Astrocyte (in vitro differentiated cells and primary cell): ENCODE measurements around the gene BFSP2. TPM values are rescaled to one million over a fixed set of nuclear protein-coding genes. Genes with fewer than 3 reads are reported as not detected.

ENCODE experiments used
- DNase-seq: peaks from one replicate; pipeline ENCODE4 v3.0.0-alpha.2; 2010; ENCODE audit warnings: low read depth
- FAIRE-seq: peaks from 2 replicates; lab custom pipeline; 2011; peaks lifted over from hg19 to GRCh38; lab: Jason Lieb, UNC
- H2AFZ ChIP-seq: 2 replicates; pipeline ENCODE4 v1.6.0; 2012; ENCODE audit warnings: low read depth, low read length, inconsistent platforms
- H3K27ac ChIP-seq: 2 replicates; pipeline ENCODE4 v1.5.1; 2011; ENCODE audit warnings: low read depth, low read length, inconsistent platforms
- H3K27me3 ChIP-seq: 2 replicates; pipeline ENCODE4 v1.6.0; 2011; ENCODE audit warnings: low read length, inconsistent platforms; ENCODE audit not compliant: insufficient read depth
- H3K36me3 ChIP-seq: 2 replicates; pipeline ENCODE4 v1.5.1; 2011; ENCODE audit warnings: low read length, inconsistent platforms; ENCODE audit not compliant: insufficient read depth
- H3K4me1 ChIP-seq: 2 replicates; pipeline ENCODE4 v1.5.1; 2011; ENCODE audit warnings: low read length, inconsistent platforms; ENCODE audit not compliant: insufficient read depth
- H3K4me2 ChIP-seq: 2 replicates; pipeline ENCODE4 v1.6.0; 2012; ENCODE audit warnings: low read length, inconsistent platforms
- H3K4me3 ChIP-seq: 2 replicates; pipeline ENCODE4 v1.5.1; 2011; ENCODE audit warnings: low read depth, mild to moderate bottlenecking, low read length, inconsistent platforms; ENCODE audit not compliant: insufficient read depth
- H3K79me2 ChIP-seq: 2 replicates; pipeline ENCODE4 v1.6.0; 2012; ENCODE audit warnings: mild to moderate bottlenecking, low read length, inconsistent platforms; ENCODE audit not compliant: insufficient read depth
- H3K9ac ChIP-seq: 2 replicates; pipeline ENCODE4 v1.6.0; 2012; ENCODE audit warnings: mild to moderate bottlenecking, low read length, inconsistent platforms
- H3K9me3 ChIP-seq: 2 replicates; pipeline ENCODE4 v1.5.1; 2012; ENCODE audit warnings: low read depth, mild to moderate bottlenecking, low read length, inconsistent platforms; ENCODE audit not compliant: insufficient read depth
- H4K20me1 ChIP-seq: 2 replicates; pipeline ENCODE4 v1.6.0; 2012; ENCODE audit warnings: low read length, inconsistent platforms; ENCODE audit not compliant: insufficient read depth
- H3K27ac Mint-ChIP-seq: one replicate; pipeline ENCODE4 v1.8.0; 2021; ENCODE audit warnings: mild to moderate bottlenecking, mixed read lengths; ENCODE audit not compliant: unreplicated experiment
- H3K27me3 Mint-ChIP-seq: one replicate; pipeline ENCODE4 v1.8.0; 2021; ENCODE audit warnings: low read depth, mixed read lengths; ENCODE audit not compliant: unreplicated experiment
- H3K36me3 Mint-ChIP-seq: one replicate; pipeline ENCODE4 v1.8.0; 2021; ENCODE audit warnings: low read depth, mixed read lengths; ENCODE audit not compliant: unreplicated experiment
- H3K4me1 Mint-ChIP-seq: one replicate; pipeline ENCODE4 v1.8.0; 2021; ENCODE audit warnings: low read depth, mixed read lengths; ENCODE audit not compliant: unreplicated experiment
- H3K4me3 Mint-ChIP-seq: one replicate; pipeline ENCODE4 v1.8.0; 2021; ENCODE audit warnings: mild to moderate bottlenecking, moderate library complexity, mixed read lengths; ENCODE audit not compliant: unreplicated experiment
- H3K9me3 Mint-ChIP-seq: one replicate; pipeline ENCODE4 v1.8.0; 2021; ENCODE audit warnings: mild to moderate bottlenecking, mixed read lengths; ENCODE audit not compliant: unreplicated experiment
- EZH2 ChIP-seq: IDR thresholded peaks from 2 replicates; pipeline ENCODE4 v1.6.1; 2012; ENCODE audit warnings: mild to moderate bottlenecking, low read length, inconsistent platforms; ENCODE audit not compliant: insufficient read depth
- total RNA-seq: library from RNA; stranded (reverse); gene quantifications from 2 replicates; pipeline ENCODE4 v1.2.1, GENCODE V29; 2021
- TF ChIP-seq, protein P1 (sequence below): IDR thresholded peaks from 2 replicates; pipeline ENCODE4 v1.5.1; 2011; ENCODE audit warnings: low read depth, mild to moderate bottlenecking, inconsistent platforms, low read length, moderate library complexity; ENCODE audit not compliant: insufficient read depth

BFSP2 gene
- total RNA-seq, 1 donor from 2014 or later = not detected

DNA sequence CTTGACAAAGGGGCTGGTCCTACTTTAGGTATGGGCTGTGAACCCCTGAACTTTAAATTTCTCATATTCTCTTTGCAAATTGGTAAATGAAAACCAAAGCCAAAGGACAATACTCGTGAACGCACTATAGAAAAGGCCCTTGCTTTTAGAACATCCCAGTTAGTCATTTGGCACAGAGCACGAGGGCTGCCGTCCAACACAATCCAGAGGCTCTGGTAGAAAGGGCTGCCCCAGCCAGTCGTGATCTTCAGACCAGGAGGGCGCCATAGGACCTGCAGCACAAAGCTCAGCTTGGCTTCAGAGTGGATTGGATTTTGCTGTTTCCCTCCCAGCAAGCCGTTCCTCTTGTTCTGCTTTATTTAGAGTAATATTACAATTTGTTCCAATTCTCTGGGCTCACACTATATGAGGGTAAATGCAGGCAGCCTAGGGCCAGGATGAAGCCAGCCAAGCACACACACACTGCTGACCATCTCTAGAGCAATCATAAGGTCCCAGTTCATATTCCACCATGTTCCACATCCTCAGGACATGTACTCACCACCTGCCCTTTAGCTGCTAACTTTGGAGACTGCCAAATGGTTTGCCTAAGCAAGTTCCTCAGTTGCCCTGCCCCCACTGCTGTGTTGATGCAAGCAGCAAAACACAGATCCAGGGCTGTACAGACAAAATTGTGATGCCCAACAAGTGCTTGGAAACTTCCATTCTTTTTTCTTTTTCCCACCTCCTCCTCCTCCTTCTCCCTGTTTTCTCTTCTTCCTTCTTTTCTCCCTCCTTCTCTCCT lies 6.0 kb upstream of the BFSP2 start:
- H2AFZ ChIP-seq = no peak overlapping the region

DNA sequence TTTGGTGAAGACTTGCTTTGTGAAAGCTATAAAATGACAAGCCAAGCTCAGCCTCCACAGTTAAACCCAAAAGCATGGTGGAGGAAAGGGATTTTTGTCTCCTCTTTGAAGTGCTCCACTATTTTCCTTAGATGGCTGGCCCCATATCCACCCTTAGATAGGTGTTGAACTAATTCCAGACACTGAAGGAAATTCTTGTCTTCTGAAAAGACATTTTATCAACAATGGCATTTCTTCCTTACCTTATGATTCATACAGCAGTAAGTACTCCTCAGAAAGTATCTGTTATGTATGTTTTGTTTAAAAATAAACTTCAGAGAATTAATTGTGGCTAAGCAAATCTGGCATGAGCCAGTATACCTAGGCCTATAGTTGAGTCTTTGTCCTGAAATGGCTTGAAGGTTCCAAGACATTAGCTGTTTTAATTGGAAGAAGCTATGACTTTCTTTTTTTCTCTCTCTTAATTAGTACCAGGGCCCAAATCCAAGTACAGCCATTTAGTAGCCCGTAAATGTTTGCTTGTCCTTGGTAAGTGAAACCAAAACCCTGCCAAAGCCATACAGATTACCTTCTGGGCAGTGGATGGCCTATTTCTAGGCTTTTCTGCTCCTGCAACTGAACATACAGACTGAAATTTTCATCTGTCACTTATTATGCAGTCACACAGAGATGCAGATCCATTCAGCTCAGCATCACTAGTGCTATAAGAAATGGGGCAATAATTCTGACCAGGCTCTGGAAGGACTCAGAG lies 5.1 kb upstream of the BFSP2 start:
- Mint-ChIP-seq H3K4me3 (no peak overlapping the region), H3K4me1 (peaks cover 11% of the 10 kb centered on the region), H3K9me3 (peaks cover 16% of the 10 kb centered on the region), H3K36me3 (peaks cover 8% of the 10 kb centered on the region), H3K27me3 (no peaks in the 10 kb centered on the region), H3K27ac (no peak overlapping the region)
- Histone ChIP-seq H2AFZ (no peak overlapping the region), H3K4me2 (no peak overlapping the region), H3K4me1 (no peaks in the 10 kb centered on the region), H3K36me3 (no peaks in the 10 kb centered on the region), H3K9me3 (no peaks in the 10 kb centered on the region), H3K27me3 (no peaks in the 10 kb centered on the region), H4K20me1 (no peaks in the 10 kb centered on the region), H3K79me2 (no peaks in the 10 kb centered on the region), H3K9ac (no peak overlapping the region), H3K4me3 (no peak overlapping the region), H3K27ac (no peak overlapping the region)
- DNase-seq (peak; percentile 41), FAIRE-seq (peak; percentile 43)
- TF ChIP-seq, protein P1, sequence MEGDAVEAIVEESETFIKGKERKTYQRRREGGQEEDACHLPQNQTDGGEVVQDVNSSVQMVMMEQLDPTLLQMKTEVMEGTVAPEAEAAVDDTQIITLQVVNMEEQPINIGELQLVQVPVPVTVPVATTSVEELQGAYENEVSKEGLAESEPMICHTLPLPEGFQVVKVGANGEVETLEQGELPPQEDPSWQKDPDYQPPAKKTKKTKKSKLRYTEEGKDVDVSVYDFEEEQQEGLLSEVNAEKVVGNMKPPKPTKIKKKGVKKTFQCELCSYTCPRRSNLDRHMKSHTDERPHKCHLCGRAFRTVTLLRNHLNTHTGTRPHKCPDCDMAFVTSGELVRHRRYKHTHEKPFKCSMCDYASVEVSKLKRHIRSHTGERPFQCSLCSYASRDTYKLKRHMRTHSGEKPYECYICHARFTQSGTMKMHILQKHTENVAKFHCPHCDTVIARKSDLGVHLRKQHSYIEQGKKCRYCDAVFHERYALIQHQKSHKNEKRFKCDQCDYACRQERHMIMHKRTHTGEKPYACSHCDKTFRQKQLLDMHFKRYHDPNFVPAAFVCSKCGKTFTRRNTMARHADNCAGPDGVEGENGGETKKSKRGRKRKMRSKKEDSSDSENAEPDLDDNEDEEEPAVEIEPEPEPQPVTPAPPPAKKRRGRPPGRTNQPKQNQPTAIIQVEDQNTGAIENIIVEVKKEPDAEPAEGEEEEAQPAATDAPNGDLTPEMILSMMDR = no peak
- no peak for TF ChIP-seq EZH2

More for the DNA sequence above, 6.0 kb upstream of the BFSP2 start:
- DNase-seq (peak; percentile 16), FAIRE-seq (no peak)
- Histone ChIP-seq H3K9me3 (no peaks in the 10 kb centered on the region), H3K27me3 (no peaks in the 10 kb centered on the region), H3K79me2 (no peaks in the 10 kb centered on the region), H3K9ac (no peak overlapping the region), H3K4me2 (no peak overlapping the region), H3K4me3 (no peak overlapping the region), H3K4me1 (no peaks in the 10 kb centered on the region), H4K20me1 (no peaks in the 10 kb centered on the region), H3K36me3 (no peaks in the 10 kb centered on the region), H3K27ac (no peak overlapping the region)
- H3K4me1 Mint-ChIP-seq = peaks cover 11% of the 10 kb centered on the region
- no peak for TF ChIP-seq EZH2
- TF ChIP-seq, protein P1 = no peak
- no peak overlapping the region for H3K27ac Mint-ChIP-seq
- no peak overlapping the region for H3K4me3 Mint-ChIP-seq
- H3K36me3 Mint-ChIP-seq = peaks cover 8% of the 10 kb centered on the region
- peaks cover 16% of the 10 kb centered on the region for H3K9me3 Mint-ChIP-seq
- H3K27me3 Mint-ChIP-seq = peaks cover 3% of the 10 kb centered on the region
